ENCODE results near the gene TAF8. TPM values are rescaled to one million over a fixed set of nuclear protein-coding genes. Genes with fewer than 3 reads are reported as not detected.

TAF8 gene
- polyA plus RNA-seq, 1 of the 3 experiments (the other 2 are of a cell fraction) = 27.8 TPM

GRCh38 chr6:42009844-42010184, 40.5 kb upstream of the TAF8 start:
- Histone ChIP-seq H4K20me1 (ENCODE audit: insufficient read depth) (no peaks in the 10 kb centered on the region), H3K27me3 (ENCODE audit: insufficient read depth) (no peaks in the 10 kb centered on the region), H3K27ac (ENCODE audit: low read depth in 2 of 2, low read length in 1 of 2) (no peak overlapping the region), H3K4me2 (no peak overlapping the region), H3K4me1 (ENCODE audit: control insufficient read depth in 1 of 2, insufficient read depth in 2 of 2, low read depth in 1 of 2, low read length in 1 of 2) (no peaks in the 10 kb centered on the region; a peak in 1 of 4 replicates), H3K9me3 (no peaks in the 10 kb centered on the region), H3K4me3 (ENCODE audit: low read depth in 2 of 2, low read length in 1 of 2) (no peak overlapping the region), H3K79me2 (ENCODE audit: insufficient read depth) (no peaks in the 10 kb centered on the region), H3K9me2 (no peaks in the 10 kb centered on the region), H3K36me3 (replicated peaks in 1 of 2; ENCODE audit: control insufficient read depth in 1 of 2, insufficient read depth in 2 of 2, low read length in 1 of 2) (no peaks in the 10 kb centered on the region), H3F3A (replicated peaks; ENCODE audit: insufficient read depth) (no peaks in the 10 kb centered on the region), H2AFZ (ENCODE audit: low read depth) (no peak overlapping the region), H3K9ac (no peak overlapping the region)
- no peak for TF ChIP-seq FOXJ3 (CRISPR knock-in tag; IDR thresholded peaks at IDR 0.05)
- TF ChIP-seq FOXM1 (IDR thresholded peaks at IDR 0.05; ENCODE audit: low read depth) = no peak
- TF ChIP-seq PBX3 (IDR thresholded peaks at IDR 0.05) = no peak
- TF ChIP-seq EP300 (IDR thresholded peaks at IDR 0.05; ENCODE audit: borderline replicate concordance in 1 of 2, low read depth in 1 of 2, low read length in 1 of 2) = no peak
- TF ChIP-seq RFX5 (IDR thresholded peaks at IDR 0.05; ENCODE audit: low read length) = no peak
- TF ChIP-seq EZH2phosphoT487 (IDR thresholded peaks at IDR 0.05; ENCODE audit: borderline replicate concordance, low read depth) = no peak
- TF ChIP-seq YY1 (IDR thresholded peaks at IDR 0.05; ENCODE audit: low read depth) = no peak
- ChIA-PET CTCF (interaction anchor here (1.1 to 1.9 kb wide), 2 partner anchors 12 to 34 kb away, joined by 3 to 4 read pairs; no protein-coding TSS in a partner anchor), POLR2A (no interaction called here)
- DNase-seq = no peak

GRCh38 chr6:42010185-42010891, 40.0 kb upstream of the TAF8 start:
- Histone ChIP-seq H3K9me2 (no peaks in the 10 kb centered on the region), H3K4me1 (ENCODE audit: control insufficient read depth in 1 of 2, insufficient read depth in 2 of 2, low read depth in 1 of 2, low read length in 1 of 2) (no peaks in the 10 kb centered on the region; a peak in 1 of 4 replicates), H2AFZ (ENCODE audit: low read depth) (no peak overlapping the region), H3K27me3 (ENCODE audit: insufficient read depth) (no peaks in the 10 kb centered on the region), H3K4me3 (ENCODE audit: low read depth in 2 of 2, low read length in 1 of 2) (no peak overlapping the region), H3F3A (replicated peaks; ENCODE audit: insufficient read depth) (no peaks in the 10 kb centered on the region), H3K79me2 (ENCODE audit: insufficient read depth) (no peaks in the 10 kb centered on the region), H3K27ac (ENCODE audit: low read depth in 2 of 2, low read length in 1 of 2) (no peak overlapping the region), H3K9me3 (no peaks in the 10 kb centered on the region), H4K20me1 (ENCODE audit: insufficient read depth) (no peaks in the 10 kb centered on the region), H3K9ac (no peak overlapping the region), H3K4me2 (no peak overlapping the region), H3K36me3 (replicated peaks in 1 of 2; ENCODE audit: control insufficient read depth in 1 of 2, insufficient read depth in 2 of 2, low read length in 1 of 2) (no peaks in the 10 kb centered on the region)
- ChIA-PET CTCF (interaction anchor here (1.1 to 1.9 kb wide), 2 partner anchors 12 to 33 kb away, joined by 3 to 4 read pairs; no protein-coding TSS in a partner anchor), POLR2A (no interaction called here)
- no peak for DNase-seq
- WGBS (ENCODE audit: low lambda C conversion rate) = 73% methylated on average over 7 of the region's 11 CpGs
- TF ChIP-seq FOXJ3 (CRISPR knock-in tag; IDR thresholded peaks at IDR 0.05) = no peak

- WGBS (ENCODE audit: low lambda C conversion rate) = 95% methylated on average over 1 of the region's 1 CpG
- Histone ChIP-seq H3K4me3 (ENCODE audit: low read depth in 2 of 2, low read length in 1 of 2) (no peak overlapping the region), H3K9me3 (no peaks in the 10 kb centered on the region), H3K4me1 (ENCODE audit: control insufficient read depth in 1 of 2, insufficient read depth in 2 of 2, low read depth in 1 of 2, low read length in 1 of 2) (no peaks in the 10 kb centered on the region; a peak in 1 of 4 replicates), H3K27ac (ENCODE audit: low read depth in 2 of 2, low read length in 1 of 2) (no peak overlapping the region), H3K36me3 (replicated peaks in 1 of 2; ENCODE audit: control insufficient read depth in 1 of 2, insufficient read depth in 2 of 2, low read length in 1 of 2) (no peaks in the 10 kb centered on the region), H3K4me2 (no peak overlapping the region), H2AFZ (ENCODE audit: low read depth) (no peak overlapping the region), H3K79me2 (ENCODE audit: insufficient read depth) (no peaks in the 10 kb centered on the region), H3K9ac (no peak overlapping the region), H3K9me2 (no peaks in the 10 kb centered on the region), H3F3A (replicated peaks; ENCODE audit: insufficient read depth) (no peaks in the 10 kb centered on the region), H4K20me1 (ENCODE audit: insufficient read depth) (no peaks in the 10 kb centered on the region), H3K27me3 (ENCODE audit: insufficient read depth) (no peaks in the 10 kb centered on the region)
- DNase-seq = no peak
- CTCF ChIA-PET = interaction anchor here (1.9 kb wide), 1 partner anchor 33 kb away, joined by 4 read pairs; no protein-coding TSS in a partner anchor
- POLR2A ChIA-PET = no interaction called here
- TF ChIP-seq ELF1 (IDR thresholded peaks at IDR 0.05) = no peak
- no peak for TF ChIP-seq MAX (IDR thresholded peaks at IDR 0.05; ENCODE audit: low read depth)
- TF ChIP-seq POLR2AphosphoS5 (IDR thresholded peaks at IDR 0.05; ENCODE audit: low read depth, low read length) = no peak
- no peak for TF ChIP-seq SIN3A (IDR thresholded peaks at IDR 0.05; ENCODE audit: borderline replicate concordance, low read depth, low read length)
- TF ChIP-seq PBX3 (IDR thresholded peaks at IDR 0.05) = no peak
- no peak for TF ChIP-seq NRF1 (IDR thresholded peaks at IDR 0.05; ENCODE audit: low read depth, low read length)
- TF ChIP-seq FOXJ3 (CRISPR knock-in tag; IDR thresholded peaks at IDR 0.05) = no peak
- no peak for TF ChIP-seq YY1 (IDR thresholded peaks at IDR 0.05; ENCODE audit: low read depth)
- TF ChIP-seq SMC3 (IDR thresholded peaks at IDR 0.05; ENCODE audit: low read depth, low read length) = no peak
- no peak for TF ChIP-seq MXI1 (IDR thresholded peaks at IDR 0.05; ENCODE audit: low read depth, low read length)
Measured at GRCh38 chr6:42010909-42011308, 39.4 kb upstream of the TAF8 start.

All from SK-N-SH (cell line).